Vagina (tissue), 2 donors: Measurements from ENCODE around the gene SURF1.

Source experiments
- CTCF ChIP-seq, 3 experiments: fragments of 450-650 bp in 2 of 3; fragments of 200-600 bp in 1 of 3; sonication (generic) in 1 of 3; IDR thresholded peaks; one replicate each; pipeline ENCODE4 v1.5.1; 2017 to 2019; ENCODE audit warnings: antibody characterized with exemption in 3 of 3, mild to moderate bottlenecking in 2 of 3, moderate library complexity in 2 of 3
- POLR2A ChIP-seq, 2 donors: fragments of 450-650 bp; IDR thresholded peaks; one replicate each; pipeline ENCODE4 v1.6.1; 2017; ENCODE audit warnings: antibody characterized with exemption in 2 of 2, mild to moderate bottlenecking in 2 of 2, moderate library complexity in 2 of 2
- POLR2AphosphoS5 ChIP-seq, 2 donors: sonication (generic); formaldehyde crosslinking; IDR thresholded peaks; one replicate each; pipeline ENCODE4 v1.9.0; 2017; ENCODE audit warnings: antibody characterized with exemption in 2 of 2, mild to moderate bottlenecking in 2 of 2, low read depth in 1 of 2; ENCODE audit not compliant: insufficient read depth in 1 of 2

- TF ChIP-seq CTCF (IDR thresholded peaks at IDR 0.05) (no peak), POLR2AphosphoS5 (IDR thresholded peaks at IDR 0.05; ENCODE audit: insufficient read depth in 1 of 2, low read depth in 1 of 2) (no peak), POLR2A (IDR thresholded peaks at IDR 0.05) (no peak)
These were observed 1.5 kb downstream of the SURF1 start for GRCh38 chr9:133354766-133355165.
